ENCODE results near the gene MDFI.
A peak's percentile ranks its signal among the peaks of the same experiment; 100 is the strongest.

Gene MDFI

DNA sequence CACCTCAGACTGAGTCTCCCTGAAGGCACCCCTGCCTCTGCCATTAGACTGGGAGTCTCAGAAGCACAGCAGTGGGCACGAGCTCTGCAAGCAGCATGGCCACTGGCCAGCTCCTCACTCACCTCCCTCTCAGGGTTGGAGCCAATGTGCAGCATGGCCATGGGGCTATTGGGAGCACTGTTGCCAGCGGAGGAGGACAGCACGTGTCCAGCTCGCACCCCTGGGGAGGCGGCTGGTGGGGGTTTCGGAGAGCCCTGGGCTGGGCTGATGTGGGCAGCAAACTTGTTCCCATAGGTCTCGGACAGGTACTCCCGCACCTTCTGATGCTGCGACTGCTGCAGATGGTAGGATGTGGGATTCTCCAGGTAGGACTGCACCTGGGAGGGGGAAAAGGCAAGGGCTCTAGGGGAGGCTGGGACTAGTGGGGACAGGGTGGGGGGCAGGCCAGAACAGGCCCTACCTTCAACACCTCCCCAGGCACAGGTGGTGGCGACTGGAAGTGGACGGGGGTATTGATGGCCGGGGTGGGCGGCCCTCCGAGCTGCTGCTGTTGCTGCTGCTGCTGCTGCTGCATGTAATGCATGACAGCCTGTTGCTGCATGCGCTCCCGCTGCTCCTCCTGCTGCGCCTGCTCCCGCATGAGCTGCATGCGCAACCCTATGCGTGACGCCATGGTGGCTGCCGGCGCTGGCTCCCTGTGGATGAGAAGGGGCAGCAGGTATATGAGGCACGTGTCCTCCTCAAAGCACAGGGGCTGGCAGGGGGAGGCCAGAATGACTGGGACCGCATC lies 52.5 kb downstream of the MDFI start:
- DNase-seq, result no peak

DNA sequence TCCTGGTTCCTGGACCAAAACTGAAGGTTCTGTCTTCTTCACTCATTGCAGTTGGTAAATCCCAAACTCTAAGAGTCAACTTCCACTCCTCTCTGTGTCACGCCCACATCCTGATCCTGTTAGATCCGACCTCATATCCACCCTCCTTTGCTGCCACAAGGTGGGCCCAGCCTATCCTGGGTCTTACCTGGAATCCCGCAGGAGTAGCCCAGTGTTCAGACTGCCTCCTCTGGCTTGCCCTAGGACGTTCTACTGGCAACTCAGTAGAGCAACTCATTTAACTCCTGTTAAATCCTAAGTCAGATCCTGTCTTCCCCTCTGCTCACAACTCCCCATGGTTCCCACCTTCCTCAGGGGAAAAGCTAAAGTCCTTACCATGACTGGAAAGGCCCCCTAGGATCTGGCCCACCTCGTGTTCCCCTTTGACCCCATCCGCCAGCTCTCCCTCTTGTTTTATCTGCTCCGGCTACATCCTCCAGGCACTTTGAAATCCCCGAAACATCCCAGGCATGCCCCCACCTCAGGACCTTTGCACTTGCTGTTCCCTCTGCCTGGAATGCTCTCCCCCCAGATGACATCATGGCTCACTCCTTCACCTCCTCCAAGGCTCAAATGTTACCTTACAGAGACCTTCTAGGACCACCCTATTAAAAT lies 53.3 kb downstream of the MDFI start:
- no peak for DNase-seq

DNA sequence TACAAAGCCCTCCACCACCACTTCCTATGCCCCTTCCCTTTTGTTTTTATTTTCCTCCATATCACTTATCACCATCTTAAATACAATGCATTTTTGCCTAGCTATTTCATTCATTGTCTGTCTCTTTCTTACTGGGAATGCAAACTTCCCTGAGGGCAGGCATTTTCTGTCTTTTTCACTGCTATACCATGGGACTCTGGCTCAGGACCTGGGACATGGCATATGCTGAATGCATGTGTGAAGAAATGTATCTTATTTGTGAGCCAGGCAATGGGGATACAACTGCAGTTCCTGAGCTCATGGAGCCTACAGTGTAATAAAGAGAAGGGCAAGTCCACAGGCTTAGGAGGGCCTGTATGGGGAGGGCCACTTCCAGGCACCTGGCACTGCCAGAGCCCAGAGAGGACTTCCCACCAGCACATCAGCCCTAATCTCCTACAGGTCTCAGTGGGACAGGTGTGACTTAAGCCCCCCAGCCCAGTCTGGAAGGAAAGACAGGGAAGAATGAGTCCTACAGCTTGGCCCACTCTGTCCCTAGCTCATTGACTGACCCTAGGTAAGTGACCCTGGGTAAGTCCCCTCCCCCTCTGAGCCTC lies 53.9 kb downstream of the MDFI start:
- DNase-seq, result no peak

DNA sequence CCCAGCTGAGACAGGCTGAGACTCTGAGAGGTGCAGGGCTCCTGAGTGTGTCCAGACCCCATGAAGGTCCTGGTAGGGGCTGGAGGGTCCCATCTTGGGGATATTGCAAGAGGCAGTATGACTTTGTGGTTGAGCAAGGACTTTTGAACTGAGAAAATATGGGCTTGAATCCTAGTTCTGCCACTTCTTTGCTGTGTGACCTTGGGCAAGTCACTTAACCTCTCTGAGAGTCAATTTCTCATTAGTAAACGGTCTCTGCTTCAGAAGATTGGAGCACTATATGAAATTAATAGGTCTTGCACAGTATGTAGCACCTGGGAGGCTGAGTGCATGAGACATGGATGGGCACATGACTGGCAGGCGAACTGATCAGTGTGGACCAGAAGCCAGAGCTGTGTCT lies 54.5 kb downstream of the MDFI start:
- DNase-seq, result no peak

DNA sequence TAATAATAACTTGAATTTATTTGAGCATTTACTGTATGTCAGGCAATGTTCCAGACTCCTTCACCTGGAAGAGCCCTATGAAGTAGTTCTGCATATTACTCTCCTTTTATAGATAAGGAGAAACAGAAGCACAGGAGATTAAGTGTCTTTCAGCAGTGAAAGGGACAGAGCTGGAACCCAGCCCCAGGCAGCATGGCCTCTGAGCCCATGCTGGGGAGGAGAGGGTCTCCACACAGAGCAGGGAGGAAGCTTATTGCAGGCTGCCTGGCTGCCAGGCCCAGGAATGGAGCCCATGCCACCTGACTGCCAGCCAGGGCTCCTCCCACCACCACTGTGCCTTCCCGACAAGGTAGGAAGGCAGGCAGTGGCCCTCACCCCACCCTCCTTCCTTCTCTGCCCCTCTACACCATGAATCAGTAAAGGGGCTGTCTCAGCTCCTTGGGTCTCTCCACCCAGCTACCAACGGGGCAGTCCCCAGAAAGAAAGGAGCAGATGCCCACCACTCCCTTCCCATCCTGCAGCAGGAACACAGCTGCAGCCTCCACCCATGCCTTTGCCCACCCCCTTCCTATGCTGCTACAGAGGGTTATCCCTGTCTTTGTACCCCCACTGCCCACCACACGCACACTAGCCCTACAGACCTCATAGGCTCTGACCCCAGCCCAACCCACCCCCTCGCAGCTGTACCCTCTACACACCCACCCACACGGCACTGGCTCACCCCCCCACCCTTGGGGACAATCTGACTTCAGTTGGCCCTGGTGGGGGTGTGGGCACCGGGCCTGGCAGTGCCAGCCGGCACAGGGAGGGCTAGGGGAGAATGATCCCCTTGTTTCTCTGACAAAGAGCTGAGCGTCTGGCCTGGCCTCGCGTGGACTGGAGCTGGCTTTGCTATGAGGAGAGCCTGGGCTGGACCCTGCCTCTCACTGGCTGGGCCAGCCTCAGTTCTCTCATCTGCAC lies 55.3 kb downstream of the MDFI start:
- DNase-seq, result no peak

DNA sequence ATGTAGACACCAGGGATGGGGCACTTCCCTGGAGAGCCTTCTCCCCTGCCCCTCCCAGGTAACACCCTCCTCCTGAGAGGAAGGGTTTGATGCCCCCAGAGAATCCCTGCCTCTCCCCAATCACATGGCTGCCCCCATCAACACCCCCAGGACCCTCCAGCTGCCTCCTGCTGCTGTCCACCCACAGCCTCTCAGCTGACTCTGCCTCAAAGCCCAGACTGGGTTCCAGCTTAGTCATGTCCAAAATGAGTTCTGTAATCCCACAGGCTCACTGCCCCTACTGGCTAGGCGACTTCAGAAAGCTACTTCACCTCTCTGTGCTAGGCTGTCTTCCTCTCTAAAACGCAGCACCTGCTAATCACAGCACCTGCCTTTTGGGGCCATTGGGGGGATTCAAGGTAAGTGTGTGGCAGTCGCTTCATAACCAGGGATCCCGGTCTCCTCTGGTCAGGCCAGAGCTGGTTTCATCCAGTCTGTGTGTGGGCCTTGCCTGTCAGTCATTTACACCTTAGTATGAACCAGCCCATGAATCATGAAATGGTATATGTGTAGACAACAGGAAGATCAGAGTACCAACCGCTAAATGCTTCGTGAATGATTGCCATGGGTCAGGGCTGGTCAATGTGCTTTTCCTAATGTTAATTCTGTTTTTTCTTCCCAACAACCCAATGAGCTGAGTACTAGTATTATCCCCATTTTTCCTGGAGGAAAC lies 56.7 kb downstream of the MDFI start:
- DNase-seq, result peak; percentile 37

DNA sequence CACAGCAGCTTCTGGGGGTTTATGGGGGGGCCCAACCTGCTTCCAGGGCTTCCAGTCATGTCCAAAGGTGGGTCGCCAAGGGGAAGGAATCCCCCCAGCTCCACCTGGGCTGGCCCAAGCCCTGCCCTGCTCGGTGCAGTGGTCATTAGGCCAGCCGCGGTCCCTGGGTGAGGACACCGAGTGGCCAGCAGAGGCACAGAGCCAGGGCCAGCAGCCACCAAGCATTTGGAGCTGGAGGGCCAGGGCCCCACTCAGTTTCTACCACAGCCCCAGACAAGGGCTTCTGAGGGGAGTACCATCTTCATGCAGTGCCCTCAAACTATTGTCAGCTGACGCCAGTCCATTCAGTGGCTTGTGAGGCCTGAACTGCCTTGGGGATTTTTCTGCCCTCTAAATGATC lies 57.6 kb downstream of the MDFI start:
- DNase-seq, result no peak

DNA sequence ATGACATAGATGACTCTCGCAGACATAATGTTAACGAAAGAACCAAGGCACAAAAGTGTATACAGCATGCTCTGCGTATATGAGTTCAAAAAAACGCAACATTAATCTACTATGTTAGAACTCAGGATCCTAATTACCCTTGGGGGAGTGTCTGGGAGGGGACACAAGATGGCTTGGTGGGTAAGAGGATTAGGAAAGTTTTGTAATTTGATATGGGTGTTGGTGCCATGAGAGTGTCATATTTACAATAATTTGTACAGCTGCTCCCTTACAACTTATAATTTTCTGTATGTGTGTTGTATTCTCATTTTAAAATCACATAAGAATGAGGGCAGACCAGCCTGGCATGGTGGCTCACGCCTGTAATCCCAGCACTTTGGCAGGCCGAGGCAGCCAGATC lies 58.5 kb downstream of the MDFI start:
- DNase-seq, result peak; percentile 42

DNA sequence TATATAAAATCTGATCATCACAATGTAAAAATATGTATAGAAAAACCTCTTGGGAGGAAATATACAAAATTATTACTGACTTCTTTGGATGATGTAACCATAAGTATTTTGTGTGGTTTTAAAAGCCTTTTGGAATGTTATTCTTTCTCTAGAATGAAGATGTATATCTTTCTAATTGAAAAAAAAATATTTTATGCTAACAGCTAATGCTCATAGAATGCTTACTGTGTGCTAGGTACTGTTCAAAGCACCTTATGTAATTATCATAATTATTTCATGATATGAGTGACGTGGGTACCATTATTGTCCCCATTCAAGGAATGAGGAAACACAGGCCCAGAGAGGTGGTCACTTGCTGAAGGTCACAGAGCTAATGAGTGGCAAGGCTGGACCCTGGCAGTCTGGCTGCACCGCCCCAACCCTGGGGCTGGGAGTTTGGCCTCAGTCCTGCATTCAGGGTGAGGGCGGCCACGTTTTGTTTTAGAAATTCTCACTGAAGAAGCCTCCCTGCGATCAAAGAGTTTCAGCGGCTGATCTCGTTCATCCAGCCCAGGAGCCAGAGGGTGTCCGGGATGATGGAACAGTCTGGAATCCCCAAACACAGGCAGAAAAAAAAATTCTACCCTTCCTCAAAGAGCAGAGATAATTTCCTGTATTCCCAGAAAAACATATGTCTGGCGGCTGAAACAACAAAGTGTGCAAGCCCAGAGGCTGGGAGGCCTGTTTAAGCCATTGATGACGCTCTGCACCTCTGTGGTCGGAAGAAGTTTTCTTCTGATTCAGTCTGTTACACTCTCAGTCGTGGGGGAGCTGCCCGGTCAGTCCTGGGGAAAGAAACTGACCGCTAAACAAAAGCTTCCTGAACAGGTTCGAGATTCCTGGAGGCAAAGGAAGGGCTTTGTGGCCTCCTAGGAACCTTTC lies 59.9 kb downstream of the MDFI start:
- no peak for DNase-seq

DNA sequence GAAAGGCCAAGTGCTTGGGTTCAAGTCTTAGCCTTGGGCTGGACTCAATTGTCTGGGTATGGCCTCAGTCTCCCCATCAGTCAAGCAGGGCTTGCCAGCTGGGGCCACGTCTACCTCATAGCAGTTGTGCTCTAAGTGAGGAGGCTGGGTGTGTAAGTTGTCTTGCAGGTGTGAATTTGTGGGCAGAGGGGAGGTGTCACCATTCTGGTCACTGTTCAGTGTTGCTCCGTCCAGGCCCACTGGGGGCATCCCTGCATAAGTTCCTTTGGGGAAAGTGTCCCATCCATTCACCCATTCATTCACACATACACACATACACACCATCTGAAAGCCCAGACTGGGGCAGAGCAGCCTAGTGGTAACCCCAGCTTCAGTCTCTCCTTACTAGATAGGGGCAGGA lies 60.8 kb downstream of the MDFI start:
- no peak for DNase-seq

DNA sequence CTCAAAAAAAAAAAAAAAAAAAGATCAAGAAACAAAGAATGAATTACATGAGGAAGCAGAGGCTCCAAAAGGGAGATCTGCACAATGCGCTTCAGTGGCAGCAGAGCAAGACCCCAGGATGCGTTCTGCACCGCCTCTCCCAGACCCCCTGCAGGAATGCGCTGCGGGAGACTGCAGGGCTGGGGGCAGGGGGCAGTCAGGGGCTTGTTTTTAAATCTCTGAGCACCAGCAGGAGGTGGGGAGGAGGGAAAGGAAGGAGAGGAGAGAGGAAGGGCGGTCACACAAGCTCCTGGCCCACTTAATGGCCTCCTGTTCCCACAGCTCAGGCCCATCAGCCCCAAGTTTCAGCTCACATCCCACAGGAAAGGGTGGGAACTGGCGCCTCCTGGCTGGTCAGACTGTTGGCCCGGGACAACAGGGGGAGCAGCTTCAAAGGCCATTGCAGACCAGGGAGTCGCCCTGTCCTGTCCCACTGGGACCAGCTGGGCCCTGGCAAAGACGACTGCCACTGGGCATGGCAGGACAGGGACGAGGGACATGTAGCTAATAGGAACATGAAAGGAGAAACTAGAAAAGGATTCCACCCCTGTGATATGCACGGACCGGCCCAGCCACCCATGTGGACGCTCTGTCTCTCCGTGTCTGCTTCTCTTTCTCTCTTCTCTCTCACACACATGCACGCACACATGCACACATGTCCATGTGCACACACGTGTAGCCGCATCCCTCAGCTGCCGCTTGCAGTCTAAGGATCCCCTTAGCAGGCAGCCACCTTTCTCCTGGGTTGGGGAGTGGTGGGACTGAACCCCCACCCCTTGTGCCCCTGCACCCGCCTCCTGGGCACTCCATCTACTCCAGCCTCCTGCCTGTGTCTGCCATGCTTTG lies 62.4 kb downstream of the MDFI start:
- no peak for DNase-seq

DNA sequence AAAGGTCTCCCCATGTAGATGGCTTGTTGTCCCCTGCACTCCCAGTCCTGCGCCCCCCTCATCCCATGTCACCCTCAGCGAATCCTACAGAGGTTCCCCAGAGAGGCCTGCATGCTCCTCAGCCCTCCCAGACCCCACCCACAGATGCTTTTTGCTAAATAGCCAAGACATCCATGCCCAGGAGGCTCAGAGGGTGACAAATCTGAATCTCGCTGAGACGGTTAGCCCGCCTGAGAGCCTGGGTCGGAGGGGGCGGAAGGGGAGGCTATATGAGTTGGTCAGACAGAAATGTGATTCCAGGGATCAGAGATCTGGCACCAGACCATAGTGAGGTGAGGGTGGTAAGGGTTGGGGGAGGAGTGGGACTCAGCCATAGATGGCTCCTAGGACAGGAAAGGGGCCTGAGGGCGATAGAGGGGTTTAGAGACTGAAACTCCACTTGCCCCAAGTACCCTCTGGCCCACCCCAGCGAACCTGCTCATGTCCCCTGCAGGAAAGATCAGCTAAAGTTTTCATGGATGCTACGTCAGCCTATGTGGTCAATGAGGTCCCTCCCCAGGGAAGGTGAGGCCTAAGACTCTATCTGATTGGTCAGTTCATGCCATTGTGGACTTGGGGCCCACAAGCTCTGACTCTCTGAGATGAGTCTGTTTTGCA lies 63.9 kb downstream of the MDFI start:
- DNase-seq, result no peak

DNA sequence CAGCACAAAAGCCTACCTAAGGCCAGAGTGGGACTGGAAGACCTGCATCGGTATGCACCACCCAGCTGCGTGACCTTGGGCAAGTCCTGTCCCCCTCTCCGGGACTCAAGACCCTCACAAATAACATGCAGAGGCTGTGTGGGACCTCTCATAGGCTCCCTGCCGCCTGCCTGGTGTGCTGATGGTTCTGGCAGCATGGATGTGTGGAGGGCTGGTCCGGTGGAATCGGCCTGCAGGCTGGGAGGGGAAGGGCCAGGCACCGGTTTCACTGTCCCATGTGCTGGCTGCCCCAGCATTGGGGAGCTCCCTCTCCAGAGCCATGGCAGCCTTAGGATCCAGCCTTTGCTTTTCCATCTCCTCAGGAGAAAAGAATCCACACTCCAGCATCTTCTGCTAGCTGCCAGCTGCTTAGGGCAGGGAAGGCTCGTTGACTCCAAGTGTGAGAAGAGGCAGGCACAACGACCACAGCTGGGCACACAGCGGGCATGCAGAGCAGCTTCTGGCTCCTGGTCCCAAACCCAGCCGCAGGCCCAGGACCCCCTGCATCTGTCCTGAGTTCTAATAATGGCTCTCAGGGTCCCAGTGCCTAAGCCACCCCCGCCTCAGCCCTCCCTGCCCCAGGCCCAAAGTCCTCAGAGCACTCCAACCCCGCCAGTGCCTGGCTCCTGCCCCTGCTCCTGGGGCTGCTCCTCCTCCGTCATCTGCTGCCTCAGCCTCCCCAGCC lies 64.7 kb downstream of the MDFI start:
- DNase-seq, result no peak

All from NCI-H510A treated with DMSO at 0.1 percent for 48 hours (cell line).